ENCODE data around the gene SIMC1. TPM values are rescaled to one million over a fixed set of nuclear protein-coding genes. Genes with fewer than 3 reads are reported as not detected.

SIMC1 gene
- total and polyA plus RNA-seq, 2 donors (not counting 1 experiment from before 2014, with no cell fraction given): 20.6 to 63.8 TPM

DNA sequence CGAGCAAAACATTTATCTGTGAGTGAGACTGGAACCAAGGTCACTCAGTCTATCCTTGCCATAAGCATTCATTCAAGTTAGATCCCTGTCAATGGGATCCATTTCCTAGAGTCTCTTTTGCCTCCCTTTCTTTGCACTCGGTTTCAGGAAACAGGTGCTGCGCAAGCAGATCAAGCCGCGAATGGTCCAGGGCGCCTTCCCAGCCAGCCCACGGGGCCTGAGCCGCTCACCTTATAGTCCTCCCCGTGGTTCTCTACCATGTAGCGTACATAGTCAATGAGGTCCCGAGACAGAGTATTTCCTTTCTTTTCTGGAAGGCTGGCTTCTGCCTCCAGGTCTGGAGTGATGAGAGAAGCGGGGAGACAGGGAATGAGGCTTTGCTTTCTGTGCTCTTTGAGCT lies 146.8 kb downstream of the SIMC1 start:
- Histone ChIP-seq H3K4me2 (replicated peaks; ENCODE audit: low read depth, low read length, poor library complexity, severe bottlenecking) (no peak overlapping the region), H3K36me3 (replicated peaks in 1 of 2; ENCODE audit: control extremely low read depth in 1 of 2, control insufficient read depth in 1 of 2, extremely low read depth in 1 of 2, insufficient read depth in 2 of 2, low read length in 1 of 2) (peaks cover 5 to 56% of the 10 kb centered on the region in 2 experiments), H3K4me3 (ENCODE audit: control extremely low read depth in 1 of 5, extremely low read depth in 1 of 5, insufficient read depth in 1 of 5, low read depth in 2 of 5, low read length in 4 of 5) (no peak overlapping the region), H4K20me1 (ENCODE audit: control insufficient read depth, insufficient read depth, low read length, poor library complexity, severe bottlenecking) (peaks cover 9% of the 10 kb centered on the region), H3K9me3 (ENCODE audit: control extremely low read depth in 1 of 3, control insufficient read depth in 2 of 3, insufficient read depth in 1 of 3, low read length in 2 of 3) (no peaks in the 10 kb centered on the region), H3K79me2 (ENCODE audit: control insufficient read depth, insufficient read depth, low read length) (peaks cover 34% of the 10 kb centered on the region), H2AFZ (ENCODE audit: insufficient read depth, low read depth, low read length, poor library complexity, severe bottlenecking) (no peak overlapping the region), H3K27ac (ENCODE audit: low read length in 2 of 2) (no peak overlapping the region), H3K4me1 (ENCODE audit: control insufficient read depth in 2 of 2, insufficient read depth in 2 of 2, low read length in 2 of 2) (peaks cover 21 to 30% of the 10 kb centered on the region in 2 donors), H3K9ac (ENCODE audit: low read length) (no peak overlapping the region), H3K27me3 (replicated peaks in 1 of 4; ENCODE audit: control extremely low read depth in 1 of 4, control insufficient read depth in 3 of 4, insufficient read depth in 4 of 4, low read length in 3 of 4) (no peaks in the 10 kb centered on the region)
- Mint-ChIP-seq H3K27ac (no peak overlapping the region), H3K4me1 (peaks cover 29% of the 10 kb centered on the region), H3K27me3 (no peaks in the 10 kb centered on the region), H3K9me3 (ENCODE audit: insufficient read depth) (no peaks in the 10 kb centered on the region), H3K4me3 (no peak overlapping the region)
- ATAC-seq (ENCODE audit: low read depth): no peak
- ChIA-PET CTCF (no interaction called here), POLR2A (no interaction called here)
- WGBS (ENCODE audit: insufficient coverage): 97% methylated on average over 10 of the region's 12 CpGs
- intact Hi-C loops (cut with micrococcal nuclease): loop anchor here (5.0 to 10.0 kb wide), 2 partner anchors 150 to 622 kb away; partner anchors contain the start of genes SIMC1 and UIMC1
- no peak for DNase-seq
- TF ChIP-seq CTCF (IDR thresholded peaks at IDR 0.05) (no peak), EZH2 (IDR thresholded peaks at IDR 0.05; ENCODE audit: borderline replicate concordance, insufficient read depth, low read depth, low read length, poor library complexity, severe bottlenecking) (no peak)

- Histone ChIP-seq H3K79me2 (ENCODE audit: control insufficient read depth, insufficient read depth, low read length) (peaks cover 38% of the 10 kb centered on the region), H4K20me1 (ENCODE audit: control insufficient read depth, insufficient read depth, low read length, poor library complexity, severe bottlenecking) (peaks cover 9% of the 10 kb centered on the region), H2AFZ (ENCODE audit: insufficient read depth, low read depth, low read length, poor library complexity, severe bottlenecking) (no peak overlapping the region), H3K4me2 (replicated peaks; ENCODE audit: low read depth, low read length, poor library complexity, severe bottlenecking) (no peak overlapping the region), H3K9ac (ENCODE audit: low read length) (no peak overlapping the region), H3K36me3 (replicated peaks in 1 of 2; ENCODE audit: control extremely low read depth in 1 of 2, control insufficient read depth in 1 of 2, extremely low read depth in 1 of 2, insufficient read depth in 2 of 2, low read length in 1 of 2) (peaks cover 5 to 51% of the 10 kb centered on the region in 2 experiments), H3K4me1 (ENCODE audit: control insufficient read depth in 2 of 2, insufficient read depth in 2 of 2, low read length in 2 of 2) (peaks cover 19 to 29% of the 10 kb centered on the region in 2 donors), H3K27me3 (replicated peaks in 1 of 4; ENCODE audit: control extremely low read depth in 1 of 4, control insufficient read depth in 3 of 4, insufficient read depth in 4 of 4, low read length in 3 of 4) (no peaks in the 10 kb centered on the region), H3K4me3 (ENCODE audit: control extremely low read depth in 1 of 5, extremely low read depth in 1 of 5, insufficient read depth in 1 of 5, low read depth in 2 of 5, low read length in 4 of 5) (no peak overlapping the region), H3K9me3 (ENCODE audit: control extremely low read depth in 1 of 3, control insufficient read depth in 2 of 3, insufficient read depth in 1 of 3, low read length in 2 of 3) (no peaks in the 10 kb centered on the region), H3K27ac (ENCODE audit: low read length in 2 of 2) (no peak overlapping the region)
- no peaks in the 10 kb centered on the region for H3K9me3 Mint-ChIP-seq (ENCODE audit: insufficient read depth)
- POLR2A ChIA-PET: interaction anchor here (1.4 kb wide), 1 partner anchor 151 kb away, joined by 3 read pairs; the partner anchor contains the start of gene RNF44
- no peak for DNase-seq
- H3K4me3 Mint-ChIP-seq: peak overlapping the region; percentile 70
- intact Hi-C loops (cut with micrococcal nuclease): loop anchor here (5.0 to 10.0 kb wide), 2 partner anchors 152 to 621 kb away; partner anchors contain the start of genes SIMC1 and UIMC1
- ATAC-seq (ENCODE audit: low read depth): no peak
- peaks cover 26% of the 10 kb centered on the region for H3K4me1 Mint-ChIP-seq
- H3K27me3 Mint-ChIP-seq: no peaks in the 10 kb centered on the region
- no peak for TF ChIP-seq CTCF (IDR thresholded peaks at IDR 0.05)
- no peak for TF ChIP-seq EZH2 (IDR thresholded peaks at IDR 0.05; ENCODE audit: borderline replicate concordance, insufficient read depth, low read depth, low read length, poor library complexity, severe bottlenecking)
- CTCF ChIA-PET: no interaction called here
- no CpG with 5 or more reads among the region's 1 CpG for WGBS (ENCODE audit: insufficient coverage)
- peak overlapping the region; percentile 56 for H3K27ac Mint-ChIP-seq
Measured at GRCh38 chr5:176386491-176386890, 148.3 kb downstream of the SIMC1 start.
